GM18909 (cell line): ENCODE data around the gene CCSAP.

Source experiments
- ATAC-seq: cut with Tn5 transposase; IDR thresholded peaks from one replicate; pipeline ENCODE4 v1.9.1; 2021; ENCODE audit warnings: mild to moderate bottlenecking; ENCODE audit not compliant: unreplicated experiment, poor library complexity

Gene CCSAP

DNA sequence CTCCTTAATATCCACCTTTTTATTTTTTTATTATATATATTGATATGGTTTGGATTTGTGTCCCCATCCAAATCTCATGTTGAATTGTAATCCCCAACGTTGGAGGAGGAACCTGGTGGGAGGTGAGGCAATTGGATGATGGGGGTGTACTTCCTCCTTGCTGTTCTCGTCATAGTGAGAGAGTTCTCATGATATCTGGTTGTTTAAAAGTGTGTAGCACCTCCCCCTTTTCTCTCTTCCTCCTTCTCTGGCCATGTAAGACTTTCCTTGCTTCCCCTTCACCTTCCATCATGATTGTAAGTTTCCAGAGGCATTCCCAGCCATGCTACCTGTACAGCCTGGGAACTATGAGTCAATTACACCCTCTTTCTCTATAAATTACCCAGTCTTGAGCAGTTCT, 22.7 kb upstream of the CCSAP start:
- ATAC-seq = no peak

DNA sequence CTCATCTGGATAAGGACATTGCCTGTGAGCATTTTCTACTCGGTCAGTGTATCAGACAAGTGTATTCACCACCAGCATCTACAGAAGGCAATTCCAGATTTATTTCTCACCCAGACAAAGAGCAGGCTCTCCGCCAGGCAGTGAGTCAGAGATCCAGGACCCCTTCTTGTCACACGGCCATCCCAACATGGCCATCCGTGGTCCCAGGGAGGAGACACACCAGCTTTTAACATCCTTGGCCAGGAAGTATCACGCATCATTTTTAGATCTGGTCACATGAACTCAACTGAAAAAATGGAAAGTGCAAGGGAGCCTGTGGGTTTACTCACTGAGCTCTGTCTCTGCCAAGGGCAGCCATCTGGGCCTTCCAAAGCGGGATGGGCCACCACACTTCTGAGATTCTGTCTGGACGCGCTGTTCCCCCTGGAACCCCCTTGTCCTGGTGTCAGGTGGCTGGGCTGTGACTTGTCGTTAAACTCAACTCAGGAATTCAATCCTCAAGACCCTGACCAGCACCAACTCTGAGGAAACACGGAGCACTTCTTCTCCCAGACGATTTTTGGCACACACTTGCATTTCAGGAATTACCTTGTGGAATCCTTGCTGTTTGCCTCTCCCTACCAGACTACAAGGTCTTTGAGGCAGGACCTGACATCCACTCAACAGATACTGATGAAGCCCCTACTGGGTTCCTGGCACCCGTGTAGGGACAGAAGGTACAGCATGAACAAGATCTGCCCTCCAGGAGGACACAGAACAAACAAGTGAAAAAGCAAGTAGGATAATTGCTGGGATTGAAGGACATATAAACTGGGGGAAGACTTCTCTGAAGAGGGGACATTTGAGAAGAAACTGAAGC, 21.6 kb upstream of the CCSAP start:
- no peak for ATAC-seq

DNA sequence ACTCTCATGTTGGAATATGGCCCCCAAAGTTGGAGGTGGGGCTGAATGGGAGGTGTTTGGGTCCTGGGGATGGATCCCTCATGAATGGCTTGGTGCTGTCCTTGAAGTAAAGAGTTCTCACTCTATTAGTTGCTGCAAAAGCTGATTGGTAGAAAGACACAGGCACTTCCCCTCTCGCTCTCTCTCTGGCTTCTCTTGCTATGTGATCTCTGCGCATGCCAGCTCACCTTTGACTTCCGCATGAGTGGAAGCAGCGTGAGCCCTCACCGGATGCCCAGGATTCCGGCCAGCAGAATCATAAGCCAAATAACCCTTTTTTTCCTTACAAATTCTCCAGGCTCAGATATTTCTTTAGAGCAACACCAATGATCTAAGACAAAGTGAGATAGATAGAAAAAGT, 20.9 kb upstream of the CCSAP start:
- ATAC-seq = no peak

DNA sequence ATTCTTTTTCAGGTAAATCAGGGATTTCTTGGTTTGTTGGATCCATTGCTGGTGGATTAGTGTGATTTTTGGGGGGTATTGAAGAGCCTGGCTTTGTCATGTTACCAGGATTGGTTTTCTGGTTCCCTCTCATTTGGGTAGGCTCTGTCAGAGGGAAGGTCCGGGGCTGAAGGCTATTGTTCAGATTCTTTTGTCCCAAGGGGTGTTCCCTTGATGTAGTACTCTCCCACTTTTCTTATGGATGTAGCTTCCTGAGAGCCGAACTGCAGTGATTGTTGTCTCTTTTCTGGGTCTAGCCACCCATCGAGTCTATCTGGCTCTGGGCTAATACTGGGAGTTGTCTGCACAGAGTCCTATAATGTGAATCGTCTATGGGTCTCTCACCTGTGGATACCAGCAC, 17.6 kb upstream of the CCSAP start:
- no peak for ATAC-seq

DNA sequence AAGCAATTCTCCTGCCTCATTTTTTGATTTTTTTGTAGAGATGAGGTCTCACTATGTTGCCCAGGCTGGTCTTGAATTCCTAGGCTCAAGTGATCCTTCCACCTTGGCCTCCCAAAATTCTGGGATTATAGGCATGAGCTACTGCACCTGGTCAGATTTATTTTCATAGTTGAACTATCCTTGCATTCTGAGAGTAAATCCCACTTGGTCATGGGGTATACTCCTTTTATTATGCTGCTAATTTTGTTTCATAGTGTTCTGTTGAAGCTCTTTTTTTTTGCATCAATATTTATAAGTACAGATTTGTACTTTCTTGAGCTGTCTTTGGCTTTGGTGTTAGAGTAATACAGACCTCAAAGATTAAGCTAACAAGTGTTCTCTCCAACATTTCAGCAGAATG, 12.8 kb upstream of the CCSAP start:
- no peak for ATAC-seq

DNA sequence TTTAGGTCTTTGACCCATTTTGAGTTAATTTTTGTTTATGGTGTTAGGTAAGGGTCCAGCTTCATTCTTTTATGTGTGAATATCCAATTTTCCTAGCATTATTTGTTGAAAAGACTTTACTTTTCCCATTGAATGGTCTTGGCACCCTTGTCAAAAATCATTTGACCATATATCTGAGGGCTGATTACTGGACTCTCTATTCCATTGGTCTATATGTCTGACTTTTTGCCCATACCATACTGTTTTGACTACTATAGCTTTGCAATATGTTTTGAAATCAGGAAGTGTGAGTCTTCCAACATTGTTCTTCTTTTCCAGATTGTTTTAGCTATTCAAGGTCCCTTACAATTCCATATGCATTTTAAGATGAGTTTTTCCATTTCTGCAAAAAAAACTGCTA, 11.4 kb upstream of the CCSAP start:
- no peak for ATAC-seq

DNA sequence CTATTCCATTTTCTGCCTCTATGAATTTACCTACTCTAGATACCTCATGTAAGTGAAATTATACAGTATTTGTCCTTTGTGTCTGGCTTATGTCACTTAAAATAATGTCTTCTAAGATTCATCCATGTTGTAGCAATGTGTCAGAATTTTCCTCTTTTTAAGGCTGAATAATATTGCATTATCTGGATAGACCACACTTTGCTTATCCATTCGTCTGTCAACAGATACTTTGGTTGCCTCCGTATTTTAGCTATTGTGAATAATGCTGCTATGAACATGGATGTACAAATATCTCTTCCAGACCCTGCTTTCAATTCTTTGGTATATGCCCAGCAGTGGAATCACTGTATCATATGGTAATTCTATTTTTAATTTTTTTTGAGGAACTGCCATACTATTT, 10.1 kb upstream of the CCSAP start:
- ATAC-seq = no peak

DNA sequence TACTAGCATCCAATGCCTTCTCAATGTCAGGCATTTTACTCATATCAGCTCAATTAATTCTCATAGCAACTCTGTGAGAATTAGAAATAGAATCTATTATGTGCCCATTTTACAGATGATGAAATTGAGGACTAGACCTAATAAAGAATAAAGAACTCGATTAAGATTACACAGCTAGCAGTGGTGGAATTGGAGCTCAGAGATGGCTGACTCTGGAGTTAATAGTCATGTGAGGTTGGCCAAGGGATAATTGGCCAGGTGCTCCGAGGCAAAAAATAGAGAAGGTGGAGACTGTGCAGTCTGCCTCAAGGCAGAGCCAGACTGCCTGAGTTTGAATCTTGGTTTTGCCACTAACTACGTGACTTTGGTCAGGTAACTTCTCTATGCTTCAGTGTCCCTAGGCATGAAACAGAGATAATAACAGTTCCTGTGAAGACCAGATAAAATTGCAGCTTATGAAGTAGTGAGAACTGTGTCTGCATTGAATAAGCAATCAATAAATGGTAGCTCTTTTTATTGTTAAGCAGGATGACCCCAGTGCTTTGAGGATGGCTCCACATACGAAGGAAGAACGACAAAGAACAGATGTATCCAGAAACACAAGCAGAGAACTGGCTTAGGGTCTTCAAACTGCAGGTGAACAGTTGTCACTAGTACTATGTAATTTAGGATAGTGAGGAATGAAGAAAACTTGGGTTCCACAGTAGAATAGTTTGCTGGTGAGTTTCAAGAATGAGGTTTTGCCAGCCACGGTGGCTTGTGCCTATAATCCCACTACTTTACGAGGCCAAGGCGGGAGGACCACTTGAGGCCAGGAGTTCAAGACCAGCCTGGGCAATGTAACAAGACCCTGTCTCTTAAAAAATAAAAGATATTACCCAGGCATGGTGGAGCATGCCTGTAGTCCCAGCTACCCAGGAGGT, 6.9 kb upstream of the CCSAP start:
- ATAC-seq = no peak

GRCh38 chr1:229347528-229347927, 4.7 kb upstream of the CCSAP start:
- ATAC-seq = no peak

DNA sequence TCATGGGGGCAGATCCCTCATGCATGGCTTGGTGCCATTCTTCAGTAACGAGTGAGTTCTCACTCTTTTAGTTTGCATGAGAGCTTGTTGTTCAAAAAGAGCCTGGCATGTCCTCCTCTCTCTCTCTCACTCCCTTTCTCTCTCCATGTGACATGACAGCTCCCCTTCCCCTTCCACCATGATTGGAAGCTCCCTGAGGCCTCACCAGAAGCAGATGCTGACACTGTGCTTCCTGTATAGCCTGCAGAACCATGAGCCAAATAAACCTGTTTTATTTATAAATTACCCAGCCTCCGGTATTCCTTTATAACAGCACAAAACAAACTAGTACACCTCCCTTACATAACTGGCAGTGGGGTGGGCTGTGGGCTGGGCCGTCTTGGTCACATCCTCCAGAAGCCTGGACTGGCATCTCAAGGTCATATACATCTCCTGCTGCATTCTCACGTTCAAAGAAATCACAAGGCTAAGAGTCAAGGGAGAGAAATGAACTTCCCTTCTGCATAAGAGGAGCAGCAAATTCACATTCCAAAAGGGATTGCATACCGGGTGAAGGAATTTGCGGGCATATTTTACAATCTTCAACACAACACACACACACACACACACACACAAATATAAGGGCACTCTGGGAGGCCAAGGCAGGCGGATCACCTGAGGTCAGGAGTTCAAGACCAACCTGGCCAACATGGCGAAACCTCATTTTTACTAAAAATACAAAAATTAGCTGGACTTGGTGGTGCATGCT, 2.3 kb upstream of the CCSAP start:
- no peak for ATAC-seq

DNA sequence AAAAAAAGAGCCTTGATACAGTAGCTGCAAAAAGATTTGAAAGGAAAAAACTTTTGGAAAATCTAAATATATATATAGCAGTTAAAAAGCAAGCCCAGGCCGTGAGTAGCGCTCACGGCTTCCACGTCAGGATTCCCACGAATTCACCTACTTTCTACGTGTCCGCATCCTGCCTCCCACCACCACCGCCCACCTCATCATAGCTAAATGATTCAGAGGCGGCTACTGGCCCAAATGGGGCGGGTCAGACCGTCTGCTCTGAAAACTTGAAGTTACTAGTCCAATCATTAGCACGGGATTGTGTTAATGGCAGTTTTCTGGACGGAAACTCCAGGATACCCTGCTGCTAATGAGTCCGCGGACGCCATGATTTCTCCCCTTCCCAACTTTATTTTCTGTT, 1.3 kb upstream of the CCSAP start:
- ATAC-seq = no peak

- ATAC-seq = peak; percentile 72
Measured at GRCh38 chr1:229341774-229342655, 832 bp downstream of the CCSAP start.

GRCh38 chr1:229340496-229340895, 2.4 kb downstream of the CCSAP start:
- no peak for ATAC-seq

DNA sequence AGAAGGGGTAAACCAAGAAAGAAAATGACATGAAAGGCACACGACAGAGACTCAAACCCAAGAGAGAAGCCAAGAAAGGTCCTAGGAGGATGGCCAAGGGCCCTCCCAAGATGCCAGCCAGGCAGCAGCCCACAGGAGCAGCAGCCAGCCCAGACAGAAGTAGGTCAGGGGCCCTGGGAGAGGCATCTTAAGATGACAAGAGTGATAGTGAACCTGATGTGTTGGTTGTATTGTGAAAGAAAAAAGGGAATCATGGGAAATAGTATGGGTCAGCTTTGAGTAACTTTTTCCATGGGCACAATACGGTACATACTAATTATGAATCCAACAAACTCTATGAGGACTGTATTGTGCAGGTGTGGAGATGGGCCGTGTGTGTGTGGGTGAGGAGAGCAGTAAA, 3.3 kb downstream of the CCSAP start:
- ATAC-seq = no peak

DNA sequence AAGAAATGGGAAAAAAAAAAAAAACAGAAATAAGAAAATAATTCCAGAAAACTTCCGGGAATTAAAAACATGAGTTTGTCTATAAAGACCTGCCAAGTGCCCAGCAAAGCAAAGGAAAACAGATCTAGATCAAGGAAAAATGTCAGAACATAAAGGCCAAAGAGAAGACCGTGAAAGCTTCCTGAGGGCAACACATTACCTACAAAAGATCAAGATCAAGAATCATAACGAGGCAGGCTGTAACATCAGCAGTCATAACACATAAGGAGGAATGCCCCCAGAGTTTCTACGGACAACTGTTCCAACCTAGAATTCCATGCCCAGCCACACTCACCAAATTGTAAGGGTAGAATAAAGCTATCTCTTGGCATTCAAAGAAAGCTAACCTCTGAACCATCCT, 3.8 kb downstream of the CCSAP start:
- ATAC-seq = no peak

GRCh38 chr1:229336345-229336744, 6.5 kb downstream of the CCSAP start:
- ATAC-seq = no peak

- ATAC-seq = no peak
Measured at GRCh38 chr1:229334716-229335115, 8.1 kb downstream of the CCSAP start.

DNA sequence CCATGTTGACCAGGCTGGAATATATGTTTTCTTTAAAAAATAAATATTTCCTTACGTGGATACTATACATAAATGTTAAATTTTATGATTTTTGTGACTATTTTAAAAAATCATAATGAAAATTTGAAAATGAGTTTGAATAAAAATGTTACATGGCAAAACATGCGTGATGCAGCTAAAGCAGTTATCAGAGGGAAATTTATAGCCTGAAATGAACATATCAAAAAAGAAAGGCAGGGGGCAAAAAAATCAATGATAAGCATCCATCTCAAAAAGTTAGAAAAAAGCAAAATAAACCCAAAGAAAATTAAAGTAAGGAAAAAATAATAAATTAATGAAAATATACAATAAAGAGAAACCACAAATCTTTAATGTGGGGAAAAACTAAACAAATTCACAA, 8.6 kb downstream of the CCSAP start:
- ATAC-seq = no peak

DNA sequence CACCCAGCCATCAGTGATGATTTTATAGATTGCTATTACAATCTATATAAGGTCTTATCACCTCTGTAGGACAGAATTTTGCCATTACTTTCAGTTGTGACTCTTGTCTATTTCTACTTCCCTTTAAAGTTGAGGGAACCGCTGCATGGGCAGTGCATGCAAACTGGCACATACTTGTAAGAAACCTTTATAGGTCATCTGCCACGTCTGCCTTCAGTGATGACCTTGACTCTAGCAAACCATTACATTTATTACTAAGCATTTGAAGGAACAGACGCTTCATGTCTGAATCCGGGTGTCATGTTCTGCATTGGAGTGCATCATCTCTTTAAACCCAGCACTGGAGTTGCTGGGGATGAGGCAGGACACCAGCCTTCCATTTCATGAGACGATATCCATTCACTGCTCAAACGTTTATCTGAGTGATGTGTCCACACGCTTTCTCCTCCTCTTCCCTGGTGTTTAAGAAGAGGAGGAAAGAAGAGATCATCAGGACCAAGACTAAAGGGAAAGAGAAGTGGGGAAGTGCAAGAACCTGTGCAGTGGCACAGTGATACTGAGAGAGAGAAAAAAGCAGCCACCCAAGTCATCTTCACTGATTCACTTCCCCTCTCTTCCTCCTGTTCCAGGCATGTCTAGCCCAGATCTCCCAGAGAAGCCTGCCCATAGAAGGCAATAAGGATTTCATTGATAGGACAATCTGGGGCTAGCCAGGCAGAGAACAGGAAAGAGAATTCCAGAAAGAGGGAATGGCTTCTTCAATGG, 14.1 kb downstream of the CCSAP start:
- no peak for ATAC-seq
